Mucosa of descending colon (tissue), 3 donors: ENCODE results near the gene HSCB. TPM values are rescaled to one million over a fixed set of nuclear protein-coding genes. Genes with fewer than 3 reads are reported as not detected.

ENCODE experiments used
- ATAC-seq: fragments of 200-7000 bp; cut with Tn5 transposase; one replicate; pipeline ENCODE4 v1.9.1; 2020; ENCODE audit warnings: mild to moderate bottlenecking, moderate library complexity
- DNase-seq, 3 donors: peaks; one replicate each; pipeline ENCODE4 v3.0.0-alpha.2; 2020
- H3K36me3 ChIP-seq: fragments of 200-600 bp; one replicate; pipeline ENCODE4 v1.8.0; 2021; ENCODE audit warnings: low read depth, mild to moderate bottlenecking
- H3K4me1 ChIP-seq: fragments of 200-600 bp; one replicate; pipeline ENCODE4 v1.8.0; 2021; ENCODE audit warnings: low read depth, mild to moderate bottlenecking
- H3K4me3 ChIP-seq: fragments of 200-600 bp; one replicate; pipeline ENCODE4 v1.8.0; 2021; ENCODE audit warnings: mild to moderate bottlenecking
- H3K9me3 ChIP-seq: fragments of 200-600 bp; one replicate; pipeline ENCODE4 v1.8.0; 2021; ENCODE audit warnings: mild to moderate bottlenecking
- intact Hi-C, 2 donors: fragments of 100-400 bp; cut with DNase I in 1 of 2; cut with micrococcal nuclease in 1 of 2; formaldehyde crosslinking; loops; one replicate each; pipeline versions ENCODE4 v1.11.0 to v1.11.1; 2022; cut with DNase I, micrococcal nuclease
- total RNA-seq, 3 donors: library from RNA; stranded (reverse); fragmentation: NEBNext Ultra II Directional in 2 of 3; extraction: Animal tissue kit (Norgen Biotek cat#: 25700) in 2 of 3; gene quantifications; one replicate each; pipeline versions ENCODE4 v1.2.1 to v1.2.4, GENCODE V29; 2021 to 2023
- TF ChIP-seq, protein P1 (sequence below): fragments of 200-600 bp; IDR thresholded peaks from one replicate; pipeline ENCODE4 v1.8.0; 2022; ENCODE audit warnings: antibody characterized with exemption, mild to moderate bottlenecking
- donor health status: DM: no; HTN: no; CAD: no; lungs with moderate emphysema.
- donor health status: DM: no; HTN: no; CAD: no.
- donor health status: DM: no; HTN: yes; CAD: no.

HSCB gene
- total RNA-seq, 3 donors from 2014 or later, result 11.6 to 15.5 (median 13.4) TPM

DNA sequence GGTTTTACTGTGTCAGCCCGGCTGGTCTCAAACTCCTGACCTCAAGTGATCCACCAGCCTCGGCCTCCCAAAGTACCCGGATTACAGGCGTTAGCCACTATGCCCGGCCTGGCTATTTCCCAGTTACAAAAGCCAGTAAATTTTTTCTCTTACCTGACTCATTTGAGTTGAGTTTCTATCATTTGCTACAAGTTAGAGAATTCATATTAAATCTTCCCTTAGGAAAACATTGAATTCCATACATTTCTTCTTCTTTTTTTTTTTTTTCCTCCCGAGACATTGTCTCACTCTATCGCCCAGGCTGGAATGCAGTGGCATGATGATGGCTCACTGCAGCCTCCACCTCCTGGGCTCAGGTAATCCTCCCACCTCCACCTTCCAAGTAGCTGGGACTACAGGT, 26.2 kb upstream of the HSCB start:
- intact Hi-C loops, result no loop called here
- ATAC-seq (no peak), DNase-seq (no peak)
- Histone ChIP-seq H3K4me3 (no peak overlapping the region), H3K36me3 (no peaks in the 10 kb centered on the region), H3K9me3 (no peaks in the 10 kb centered on the region), H3K4me1 (no peaks in the 10 kb centered on the region)
- TF ChIP-seq, protein P1, sequence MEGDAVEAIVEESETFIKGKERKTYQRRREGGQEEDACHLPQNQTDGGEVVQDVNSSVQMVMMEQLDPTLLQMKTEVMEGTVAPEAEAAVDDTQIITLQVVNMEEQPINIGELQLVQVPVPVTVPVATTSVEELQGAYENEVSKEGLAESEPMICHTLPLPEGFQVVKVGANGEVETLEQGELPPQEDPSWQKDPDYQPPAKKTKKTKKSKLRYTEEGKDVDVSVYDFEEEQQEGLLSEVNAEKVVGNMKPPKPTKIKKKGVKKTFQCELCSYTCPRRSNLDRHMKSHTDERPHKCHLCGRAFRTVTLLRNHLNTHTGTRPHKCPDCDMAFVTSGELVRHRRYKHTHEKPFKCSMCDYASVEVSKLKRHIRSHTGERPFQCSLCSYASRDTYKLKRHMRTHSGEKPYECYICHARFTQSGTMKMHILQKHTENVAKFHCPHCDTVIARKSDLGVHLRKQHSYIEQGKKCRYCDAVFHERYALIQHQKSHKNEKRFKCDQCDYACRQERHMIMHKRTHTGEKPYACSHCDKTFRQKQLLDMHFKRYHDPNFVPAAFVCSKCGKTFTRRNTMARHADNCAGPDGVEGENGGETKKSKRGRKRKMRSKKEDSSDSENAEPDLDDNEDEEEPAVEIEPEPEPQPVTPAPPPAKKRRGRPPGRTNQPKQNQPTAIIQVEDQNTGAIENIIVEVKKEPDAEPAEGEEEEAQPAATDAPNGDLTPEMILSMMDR, result no peak

DNA sequence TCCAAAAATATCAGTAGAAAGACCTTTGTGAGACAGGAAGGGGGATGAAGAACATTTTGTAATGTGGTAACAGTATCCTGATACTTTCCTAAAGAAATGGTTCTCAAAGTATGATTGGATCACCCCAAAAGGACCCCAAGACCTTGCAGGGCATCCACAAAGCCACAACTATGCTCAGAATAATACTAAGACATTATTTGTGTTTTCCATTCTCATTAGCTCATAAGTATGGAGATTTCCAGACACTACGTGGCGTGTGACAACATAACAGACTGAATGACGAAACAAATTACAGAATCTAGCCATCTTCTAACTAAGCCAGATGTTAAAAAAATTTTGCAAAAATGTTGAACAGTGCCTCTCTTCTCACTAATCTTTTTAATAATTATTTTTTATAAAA, 25.2 kb upstream of the HSCB start:
- TF ChIP-seq, protein P1, result no peak
- no peak overlapping the region for H3K4me3 ChIP-seq
- H3K36me3 ChIP-seq, result no peaks in the 10 kb centered on the region
- intact Hi-C loops, result no loop called here
- no peaks in the 10 kb centered on the region for H3K9me3 ChIP-seq
- DNase-seq (no peak), ATAC-seq (no peak)
- no peaks in the 10 kb centered on the region for H3K4me1 ChIP-seq

DNA sequence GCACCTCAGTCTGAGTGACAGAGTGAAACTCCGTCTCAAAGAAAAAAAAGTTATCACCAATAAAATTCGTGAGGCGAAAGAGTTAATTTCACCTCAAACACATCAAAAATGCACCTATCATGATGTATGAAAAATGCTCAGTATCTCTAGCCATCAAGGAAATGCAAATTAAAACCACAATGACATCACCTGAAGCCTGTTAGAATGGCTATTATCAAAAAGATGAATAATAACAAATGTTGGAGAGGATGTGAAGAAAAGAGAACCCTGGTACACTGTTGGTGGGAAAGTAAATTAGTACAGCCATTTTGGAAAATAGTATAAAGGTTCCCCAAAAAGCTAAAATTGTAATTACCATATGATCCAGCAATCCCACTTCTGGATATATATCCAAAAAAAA, 23.8 kb upstream of the HSCB start:
- TF ChIP-seq, protein P1, result no peak
- ATAC-seq, result no peak

GRCh38 chr22:28728002-28728401, 13.8 kb upstream of the HSCB start:
- Histone ChIP-seq H3K36me3 (no peaks in the 10 kb centered on the region), H3K9me3 (no peaks in the 10 kb centered on the region), H3K4me3 (no peak overlapping the region), H3K4me1 (no peaks in the 10 kb centered on the region)
- TF ChIP-seq, protein P1, result no peak
- ATAC-seq (no peak), DNase-seq (no peak)
- intact Hi-C loops, result no loop called here

More for the DNA sequence above, 23.8 kb upstream of the HSCB start:
- Histone ChIP-seq H3K4me1 (no peaks in the 10 kb centered on the region), H3K9me3 (no peaks in the 10 kb centered on the region), H3K4me3 (no peak overlapping the region), H3K36me3 (no peaks in the 10 kb centered on the region)
- intact Hi-C loops, result no loop called here
- DNase-seq, result no peak

DNA sequence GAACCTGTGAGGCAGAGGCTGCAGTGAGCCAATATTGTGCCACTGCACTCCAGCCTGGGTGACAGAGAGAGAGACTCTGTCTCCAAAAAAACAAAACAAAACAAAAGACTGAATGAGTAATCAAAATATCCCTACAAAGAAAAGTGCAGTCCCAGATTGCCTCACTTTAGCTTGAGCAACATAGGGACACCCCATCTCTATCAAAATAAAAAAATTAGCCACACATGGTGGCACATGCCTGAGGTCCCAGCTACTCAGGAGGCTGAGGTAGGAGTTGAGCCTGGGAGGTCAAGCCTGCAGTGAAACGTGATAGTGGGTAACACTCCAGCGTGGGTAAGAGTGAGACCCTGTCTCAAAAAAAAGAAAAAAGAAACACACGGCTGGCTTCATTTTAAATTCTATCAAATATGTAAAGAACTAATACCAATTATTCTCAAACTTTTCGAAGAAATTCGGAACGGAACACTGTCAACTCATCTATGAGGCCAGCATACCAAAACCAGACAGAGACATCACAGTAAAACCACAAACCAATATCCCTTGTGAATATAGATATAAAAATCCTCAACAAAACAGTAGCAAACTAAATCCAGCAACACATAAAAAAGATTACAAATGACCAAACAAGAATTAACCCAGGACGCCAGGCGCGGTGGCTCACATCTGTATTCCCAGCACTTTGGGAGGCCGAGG, 13.1 kb upstream of the HSCB start:
- Histone ChIP-seq H3K36me3 (no peaks in the 10 kb centered on the region), H3K4me1 (no peaks in the 10 kb centered on the region), H3K9me3 (no peaks in the 10 kb centered on the region), H3K4me3 (no peak overlapping the region)
- DNase-seq (no peak), ATAC-seq (no peak)
- intact Hi-C loops, result no loop called here
- TF ChIP-seq, protein P1, result no peak

GRCh38 chr22:28730179-28730578, 11.7 kb upstream of the HSCB start:
- Histone ChIP-seq H3K4me1 (no peaks in the 10 kb centered on the region), H3K4me3 (no peak overlapping the region), H3K9me3 (no peaks in the 10 kb centered on the region), H3K36me3 (no peaks in the 10 kb centered on the region)
- TF ChIP-seq, protein P1, result no peak
- ATAC-seq (no peak), DNase-seq (no peak)
- intact Hi-C loops, result no loop called here
